H9 (cell line): Measurements from ENCODE around the gene IP6K2. TPM values are rescaled to one million over a fixed set of nuclear protein-coding genes. Genes with fewer than 3 reads are reported as not detected.

Experiments used
- DNase-seq: peaks from one replicate; pipeline ENCODE4 v3.0.0-alpha.2; 2017
- H2AFZ ChIP-seq: one replicate; pipeline ENCODE4 v1.6.1; 2013; ENCODE audit warnings: mild to moderate bottlenecking, low read length, control low read depth, moderate library complexity
- H2AK5ac ChIP-seq: 2 replicates; pipeline ENCODE4 v1.6.1; 2013; ENCODE audit warnings: low read length, control low read depth, mixed read lengths; ENCODE audit not compliant: insufficient read length
- H2BK120ac ChIP-seq: one replicate; pipeline ENCODE4 v1.6.1; 2013; ENCODE audit warnings: low read depth, mild to moderate bottlenecking, low read length, control low read depth, inconsistent platforms; ENCODE audit not compliant: poor library complexity, severe bottlenecking
- H2BK12ac ChIP-seq: 2 replicates; pipeline ENCODE4 v1.6.1; 2013; ENCODE audit warnings: low read length, control low read depth, mixed read lengths, low read depth; ENCODE audit not compliant: insufficient read length
- H2BK15ac ChIP-seq: 2 replicates; pipeline ENCODE4 v1.6.1; 2013; ENCODE audit warnings: low read depth, low read length, control low read depth
- H2BK20ac ChIP-seq: one replicate; pipeline ENCODE4 v1.6.1; 2013; ENCODE audit warnings: low read depth, mild to moderate bottlenecking, low read length, control low read depth, inconsistent platforms; ENCODE audit not compliant: poor library complexity, severe bottlenecking
- H2BK5ac ChIP-seq: 2 replicates; pipeline ENCODE4 v1.6.1; 2013; ENCODE audit warnings: low read length, control low read depth, mixed read lengths; ENCODE audit not compliant: insufficient read length
- H3K14ac ChIP-seq: 2 replicates; pipeline ENCODE4 v1.6.1; 2013; ENCODE audit warnings: low read length, control low read depth; ENCODE audit not compliant: insufficient read depth
- H3K18ac ChIP-seq: 2 replicates; pipeline ENCODE4 v1.6.1; 2013; ENCODE audit warnings: low read depth, mild to moderate bottlenecking, mixed read lengths, low read length, control low read depth; ENCODE audit not compliant: insufficient read length
- H3K23ac ChIP-seq: 2 replicates; pipeline ENCODE4 v1.6.1; 2013; ENCODE audit warnings: low read length, control low read depth, mixed read lengths, low read depth; ENCODE audit not compliant: insufficient read length
- H3K23me2 ChIP-seq: 2 replicates; pipeline ENCODE4 v1.6.1; 2013; ENCODE audit warnings: low read depth, mild to moderate bottlenecking, mixed read lengths, low read length, control low read depth; ENCODE audit not compliant: insufficient read length, poor library complexity, severe bottlenecking
- H3K27ac ChIP-seq: 2 replicates; pipeline ENCODE4 v1.5.1; 2013; ENCODE audit warnings: low read length, control low read depth, mixed read lengths, low read depth; ENCODE audit not compliant: insufficient read length
- H3K27me3 ChIP-seq: 2 replicates; pipeline ENCODE4 v1.6.1; 2013; ENCODE audit warnings: low read length, control low read depth, inconsistent platforms; ENCODE audit not compliant: insufficient read depth
- H3K4ac ChIP-seq: 2 replicates; pipeline ENCODE4 v1.6.1; 2013; ENCODE audit warnings: low read depth, mild to moderate bottlenecking, control low read depth, inconsistent platforms, low read length, moderate library complexity
- H3K4me1 ChIP-seq: 2 replicates; pipeline ENCODE4 v1.6.1; 2013; ENCODE audit warnings: low read length, control low read depth, inconsistent platforms; ENCODE audit not compliant: insufficient read depth
- H3K4me2 ChIP-seq: 2 replicates; pipeline ENCODE4 v1.6.1; 2013; ENCODE audit warnings: low read length, control low read depth, mixed read lengths; ENCODE audit not compliant: insufficient read length, insufficient read depth
- H3K56ac ChIP-seq: 2 replicates; pipeline ENCODE4 v1.6.1; 2013; ENCODE audit warnings: low read depth, mild to moderate bottlenecking, mixed read lengths, low read length, control low read depth; ENCODE audit not compliant: insufficient read length
- H3K79me1 ChIP-seq: 2 replicates; pipeline ENCODE4 v1.6.1; 2013; ENCODE audit warnings: low read depth, mild to moderate bottlenecking, moderate library complexity, low read length, control low read depth, inconsistent platforms; ENCODE audit not compliant: insufficient read depth, poor library complexity, severe bottlenecking
- H3K79me2 ChIP-seq: 2 replicates; pipeline ENCODE4 v1.6.1; 2013; ENCODE audit warnings: low read length, control low read depth, inconsistent platforms; ENCODE audit not compliant: insufficient read depth
- H3K9ac ChIP-seq: 2 replicates; pipeline ENCODE4 v1.6.1; 2013; ENCODE audit warnings: low read length, control low read depth, mixed read lengths; ENCODE audit not compliant: insufficient read length; ENCODE audit errors: extremely low read depth
- H3K9me3 ChIP-seq: one replicate; pipeline ENCODE4 v1.6.1; 2013; ENCODE audit warnings: low read depth, low read length, inconsistent platforms; ENCODE audit not compliant: control insufficient read depth
- H3T11ph ChIP-seq: one replicate; pipeline ENCODE4 v1.6.1; 2013; ENCODE audit warnings: mild to moderate bottlenecking, low read length, control low read depth, inconsistent platforms
- H4K20me1 ChIP-seq: one replicate; pipeline ENCODE4 v1.6.1; 2013; ENCODE audit not compliant: control insufficient read depth, insufficient read length, insufficient read depth
- H4K5ac ChIP-seq: 2 replicates; pipeline ENCODE4 v1.6.1; 2013; ENCODE audit warnings: low read depth, mild to moderate bottlenecking, mixed read lengths, low read length, control low read depth; ENCODE audit not compliant: insufficient read length
- H4K8ac ChIP-seq: replicated peaks from 2 replicates; pipeline ENCODE4 v1.6.1; 2013; ENCODE audit warnings: low read length, control low read depth, mixed read lengths, low read depth; ENCODE audit not compliant: insufficient read length
- H4K91ac ChIP-seq: 2 replicates; pipeline ENCODE4 v1.6.1; 2013; ENCODE audit warnings: low read depth, mild to moderate bottlenecking, moderate library complexity, mixed read lengths, low read length, control low read depth; ENCODE audit not compliant: insufficient read length
- H3K27ac Mint-ChIP-seq, 3 experiments: 2 replicates in 2 of 3; 3 replicates in 1 of 3; pipeline ENCODE4 v1.8.0; 2020 to 2021; ENCODE audit warnings: mixed read lengths in 3 of 3, mild to moderate bottlenecking in 1 of 3, moderate library complexity in 1 of 3
- H3K27me3 Mint-ChIP-seq: 2 replicates; pipeline ENCODE4 v1.8.0; 2021; ENCODE audit warnings: low read depth, mild to moderate bottlenecking, moderate library complexity, mixed read lengths
- H3K36me3 Mint-ChIP-seq, 3 experiments: 2 replicates in 2 of 3; 3 replicates in 1 of 3; pipeline ENCODE4 v1.8.0; 2020 to 2021; ENCODE audit warnings: low read depth in 3 of 3, mixed read lengths in 3 of 3; ENCODE audit not compliant: insufficient read depth in 1 of 3
- H3K4me1 Mint-ChIP-seq, 2 experiments: 2 replicates each; pipeline ENCODE4 v1.8.0; 2020; ENCODE audit warnings: mixed read lengths in 2 of 2
- H3K4me3 Mint-ChIP-seq, 2 experiments: 2 replicates in 1 of 2; 3 replicates in 1 of 2; pipeline ENCODE4 v1.8.0; 2020 to 2021; ENCODE audit warnings: mild to moderate bottlenecking in 2 of 2, mixed read lengths in 2 of 2, moderate library complexity in 1 of 2
- H3K9me3 Mint-ChIP-seq, 2 experiments: 2 replicates in 1 of 2; 3 replicates in 1 of 2; pipeline ENCODE4 v1.8.0; 2020; ENCODE audit warnings: mild to moderate bottlenecking in 2 of 2, mixed read lengths in 2 of 2, moderate library complexity in 1 of 2
- WGBS: extraction: QIAGEN DNeasy Blood & Tissue Kit; methylation state at CpG from one replicate; pipeline ENCODE4 v1.1.7; 2013; ENCODE audit warnings: missing lambda C conversion rate, low lambda C conversion rate, mixed read lengths; ENCODE audit not compliant: insufficient read length; ENCODE audit errors: extremely low coverage; 5-methylcytosine and 5-hydroxymethylcytosine counted together
- total RNA-seq: library from RNA; stranded (reverse); gene quantifications from 2 replicates; pipeline ENCODE4 v1.2.1, GENCODE V29; 2021
- TF ChIP-seq, protein P1 (sequence below): fragments of 200-600 bp; sonication (generic); conservative IDR thresholded peaks from 3 replicates; pipeline ENCODE4 v1.8.0; 2021; ENCODE audit warnings: antibody characterized with exemption, mild to moderate bottlenecking

The IP6K2 gene
- total RNA-seq, 1 experiment from 2014 or later, result 94.7 TPM

DNA sequence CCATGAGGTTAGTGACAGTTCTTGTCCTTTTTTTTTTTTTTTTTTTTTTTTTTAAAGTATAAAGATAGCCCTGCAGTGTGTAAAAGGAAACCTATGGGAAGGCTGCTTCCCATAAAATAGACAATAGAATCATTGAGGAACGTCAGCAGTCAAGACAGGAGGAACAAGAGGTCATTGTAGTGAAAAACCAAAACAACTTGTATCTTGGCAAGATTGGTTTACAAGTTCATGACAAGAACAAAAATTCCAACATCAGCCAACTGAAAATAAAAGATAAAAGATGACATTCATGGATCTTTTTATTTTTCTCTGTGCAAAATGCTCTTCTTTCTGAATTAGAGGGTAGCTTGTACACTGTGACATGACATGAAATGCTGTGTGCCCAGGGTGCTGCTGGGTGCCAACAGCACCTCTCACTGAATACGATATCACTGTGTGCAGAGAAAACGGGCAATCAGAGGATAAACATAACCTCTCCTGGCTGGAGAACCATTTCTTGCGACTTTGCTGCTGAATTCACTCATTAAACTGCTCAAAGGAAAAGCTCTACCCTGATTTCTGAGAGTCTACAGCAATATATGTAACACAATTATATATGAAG, 30.1 kb upstream of the IP6K2 start:
- Mint-ChIP-seq H3K4me3 (no peak overlapping the region), H3K27me3 (no peaks in the 10 kb centered on the region), H3K27ac (no peak overlapping the region; a peak in 1 of 7 replicates), H3K36me3 (peaks cover 0 to 7% (median 5%) of the 10 kb centered on the region in 3 experiments; a peak in 3 of 7 replicates), H3K4me1 (no peaks in the 10 kb centered on the region), H3K9me3 (no peaks in the 10 kb centered on the region)
- Histone ChIP-seq H3T11ph (no peak overlapping the region), H3K79me2 (no peaks in the 10 kb centered on the region), H3K27me3 (no peaks in the 10 kb centered on the region), H3K79me1 (no peaks in the 10 kb centered on the region), H2AK5ac (no peak overlapping the region), H4K8ac (no peak overlapping the region), H3K18ac (no peak overlapping the region), H4K20me1 (no peaks in the 10 kb centered on the region), H2BK12ac (no peak overlapping the region), H3K23ac (no peak overlapping the region), H2AFZ (no peak overlapping the region), H3K4me1 (no peaks in the 10 kb centered on the region), H2BK5ac (no peak overlapping the region), H3K9ac (no peak overlapping the region), H2BK15ac (no peak overlapping the region), H3K14ac (no peak overlapping the region), H3K9me3 (no peaks in the 10 kb centered on the region), H3K56ac (no peak overlapping the region), H3K4ac (no peak overlapping the region), H4K91ac (no peak overlapping the region), H2BK20ac (no peak overlapping the region), H3K27ac (no peak overlapping the region), H4K5ac (no peak overlapping the region), H2BK120ac (no peak overlapping the region), H3K4me2 (no peak overlapping the region), H3K23me2 (no peaks in the 10 kb centered on the region)
- no CpG with 5 or more reads among the region's 4 CpGs for WGBS
- no peak for DNase-seq
- TF ChIP-seq, protein P1, sequence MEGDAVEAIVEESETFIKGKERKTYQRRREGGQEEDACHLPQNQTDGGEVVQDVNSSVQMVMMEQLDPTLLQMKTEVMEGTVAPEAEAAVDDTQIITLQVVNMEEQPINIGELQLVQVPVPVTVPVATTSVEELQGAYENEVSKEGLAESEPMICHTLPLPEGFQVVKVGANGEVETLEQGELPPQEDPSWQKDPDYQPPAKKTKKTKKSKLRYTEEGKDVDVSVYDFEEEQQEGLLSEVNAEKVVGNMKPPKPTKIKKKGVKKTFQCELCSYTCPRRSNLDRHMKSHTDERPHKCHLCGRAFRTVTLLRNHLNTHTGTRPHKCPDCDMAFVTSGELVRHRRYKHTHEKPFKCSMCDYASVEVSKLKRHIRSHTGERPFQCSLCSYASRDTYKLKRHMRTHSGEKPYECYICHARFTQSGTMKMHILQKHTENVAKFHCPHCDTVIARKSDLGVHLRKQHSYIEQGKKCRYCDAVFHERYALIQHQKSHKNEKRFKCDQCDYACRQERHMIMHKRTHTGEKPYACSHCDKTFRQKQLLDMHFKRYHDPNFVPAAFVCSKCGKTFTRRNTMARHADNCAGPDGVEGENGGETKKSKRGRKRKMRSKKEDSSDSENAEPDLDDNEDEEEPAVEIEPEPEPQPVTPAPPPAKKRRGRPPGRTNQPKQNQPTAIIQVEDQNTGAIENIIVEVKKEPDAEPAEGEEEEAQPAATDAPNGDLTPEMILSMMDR, result no peak
